ENCODE data around the gene CTDNEP1. TPM values are rescaled to one million over a fixed set of nuclear protein-coding genes. Genes with fewer than 3 reads are reported as not detected.

The CTDNEP1 gene
- total and polyA plus RNA-seq, 7 donors, result 43.9 to 110 (median 76.4) TPM

GRCh38 chr17:7280519-7281073, 29.1 kb upstream of the CTDNEP1 start:
- H3K27ac ChIP-seq, result peak overlapping the region; percentile 93 to 98 (median 96)
- no peaks in the 10 kb centered on the region for H3K27me3 ChIP-seq
- no peak for TF ChIP-seq EP300 (IDR thresholded peaks at IDR 0.05)
- TF ChIP-seq, protein P1, sequence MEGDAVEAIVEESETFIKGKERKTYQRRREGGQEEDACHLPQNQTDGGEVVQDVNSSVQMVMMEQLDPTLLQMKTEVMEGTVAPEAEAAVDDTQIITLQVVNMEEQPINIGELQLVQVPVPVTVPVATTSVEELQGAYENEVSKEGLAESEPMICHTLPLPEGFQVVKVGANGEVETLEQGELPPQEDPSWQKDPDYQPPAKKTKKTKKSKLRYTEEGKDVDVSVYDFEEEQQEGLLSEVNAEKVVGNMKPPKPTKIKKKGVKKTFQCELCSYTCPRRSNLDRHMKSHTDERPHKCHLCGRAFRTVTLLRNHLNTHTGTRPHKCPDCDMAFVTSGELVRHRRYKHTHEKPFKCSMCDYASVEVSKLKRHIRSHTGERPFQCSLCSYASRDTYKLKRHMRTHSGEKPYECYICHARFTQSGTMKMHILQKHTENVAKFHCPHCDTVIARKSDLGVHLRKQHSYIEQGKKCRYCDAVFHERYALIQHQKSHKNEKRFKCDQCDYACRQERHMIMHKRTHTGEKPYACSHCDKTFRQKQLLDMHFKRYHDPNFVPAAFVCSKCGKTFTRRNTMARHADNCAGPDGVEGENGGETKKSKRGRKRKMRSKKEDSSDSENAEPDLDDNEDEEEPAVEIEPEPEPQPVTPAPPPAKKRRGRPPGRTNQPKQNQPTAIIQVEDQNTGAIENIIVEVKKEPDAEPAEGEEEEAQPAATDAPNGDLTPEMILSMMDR (IDR thresholded peaks at IDR 0.05), result peak; percentile 88 to 98 (median 94)
- no peak for TF ChIP-seq POLR2A (IDR thresholded peaks at IDR 0.05)
- peak in 2 of 4 donors; percentile 5 to 18 for TF ChIP-seq POLR2AphosphoS5 (IDR thresholded peaks at IDR 0.05)
- H3K9me3 ChIP-seq, result no peaks in the 10 kb centered on the region
- intact Hi-C loops (cut with DNase I), result loop anchor here (1.0 to 2.0 kb wide), 3 partner anchors 16 to 72 kb away; partner anchors contain the start of genes ELP5 and KCTD11
- H3K4me3 ChIP-seq, result peak overlapping the region; percentile 15 to 83 (median 68)
- peaks cover 15 to 21% (median 16%) of the 10 kb centered on the region in 4 donors for H3K36me3 ChIP-seq
- peak; percentile 91 for DNase-seq
- WGBS, 2 donors, result 0 to 1% methylated on average over 29 of the region's 29 CpGs
- H3K4me1 ChIP-seq, result peaks cover 0 to 44% (median 37%) of the 10 kb centered on the region in 4 donors

- Histone ChIP-seq H3K4me1 (peaks cover 0 to 32% (median 25%) of the 10 kb centered on the region in 4 donors), H3K9me3 (no peaks in the 10 kb centered on the region), H3K4me3 (no peak overlapping the region), H3K27ac (no peak overlapping the region), H3K36me3 (peaks cover 3 to 10% (median 5%) of the 10 kb centered on the region in 4 donors), H3K27me3 (no peaks in the 10 kb centered on the region)
- no peak for DNase-seq
- TF ChIP-seq, protein P1 (IDR thresholded peaks at IDR 0.05), result no peak
- TF ChIP-seq EP300 (IDR thresholded peaks at IDR 0.05) (no peak), POLR2AphosphoS5 (IDR thresholded peaks at IDR 0.05) (no peak), POLR2A (IDR thresholded peaks at IDR 0.05) (no peak)
- 20 to 73% methylated on average over 8 of the region's 8 CpGs for WGBS, 2 donors
- intact Hi-C loops (cut with DNase I), result no loop called here
These were observed 27.9 kb upstream of the CTDNEP1 start for GRCh38 chr17:7279448-7279847.

- Histone ChIP-seq H3K36me3 (no peaks in the 10 kb centered on the region), H3K4me1 (peaks cover 0 to 18% (median 13%) of the 10 kb centered on the region in 4 donors), H3K4me3 (no peak overlapping the region), H3K9me3 (no peaks in the 10 kb centered on the region), H3K27me3 (peaks cover 15 to 52% (median 39%) of the 10 kb centered on the region in 3 donors), H3K27ac (no peak overlapping the region)
- TF ChIP-seq, protein P1 (IDR thresholded peaks at IDR 0.05), result no peak
- TF ChIP-seq POLR2AphosphoS5 (IDR thresholded peaks at IDR 0.05) (no peak), POLR2A (IDR thresholded peaks at IDR 0.05) (no peak), EP300 (IDR thresholded peaks at IDR 0.05) (no peak)
- DNase-seq, result no peak
- intact Hi-C loops (cut with DNase I), result no loop called here
- 20 to 51% methylated on average over 1 of the region's 1 CpG for WGBS, 2 donors
These were observed 15.2 kb upstream of the CTDNEP1 start for GRCh38 chr17:7266784-7267183.

- Histone ChIP-seq H3K27ac (no peak overlapping the region), H3K4me1 (peaks cover 0 to 34% (median 25%) of the 10 kb centered on the region in 4 donors), H3K4me3 (peak overlapping the region in 1 of 4 donors; percentile 23), H3K9me3 (no peaks in the 10 kb centered on the region), H3K27me3 (peaks cover 28 to 66% (median 55%) of the 10 kb centered on the region in 3 donors), H3K36me3 (peaks cover 0 to 12% (median 4%) of the 10 kb centered on the region in 4 donors)
- intact Hi-C loops (cut with DNase I), result loop anchor here (5.0 kb wide), 2 partner anchors 39 to 79 kb away; no protein-coding TSS in a partner anchor
- 10 to 37% methylated on average over 4 of the region's 4 CpGs for WGBS, 2 donors
- DNase-seq, result no peak
- TF ChIP-seq EP300 (IDR thresholded peaks at IDR 0.05) (no peak), POLR2A (IDR thresholded peaks at IDR 0.05) (no peak), POLR2AphosphoS5 (IDR thresholded peaks at IDR 0.05) (no peak)
- TF ChIP-seq, protein P1 (IDR thresholded peaks at IDR 0.05), result no peak
These were observed 12.2 kb upstream of the CTDNEP1 start for GRCh38 chr17:7263801-7264078.

Data from sigmoid colon (tissue), 7 donors.